ENCODE measurements around the gene PRKN.

DNA sequence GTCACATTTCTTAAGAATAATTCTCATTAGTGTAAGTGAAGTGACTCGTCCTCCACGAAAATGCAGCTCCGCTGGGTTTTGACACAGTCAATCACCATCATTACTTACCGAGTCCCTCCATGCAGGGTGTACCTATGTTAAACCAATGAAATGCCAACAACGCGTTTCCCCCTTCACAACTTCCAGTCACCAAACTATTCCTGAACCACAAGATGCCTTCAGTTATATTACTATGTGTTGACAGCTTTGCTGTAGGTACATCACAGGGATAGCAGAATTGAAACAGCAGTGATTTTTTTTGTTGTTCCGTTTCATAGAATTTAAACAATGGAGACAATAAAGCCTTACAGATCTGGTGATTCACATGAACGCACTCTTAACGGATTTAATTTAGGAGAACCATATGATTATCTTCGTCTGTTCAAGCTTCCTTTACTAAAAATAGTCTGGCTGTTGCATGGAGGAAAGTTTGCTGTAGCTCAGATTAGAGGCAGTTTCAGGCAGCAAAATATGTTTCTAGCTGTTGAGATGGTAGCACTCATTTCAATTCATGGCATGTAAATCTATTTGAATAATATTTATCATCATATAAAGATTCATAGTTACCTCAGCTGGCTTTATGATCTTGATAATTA is 652.8 kb downstream of the PRKN start:
- TF ChIP-seq, protein P1, sequence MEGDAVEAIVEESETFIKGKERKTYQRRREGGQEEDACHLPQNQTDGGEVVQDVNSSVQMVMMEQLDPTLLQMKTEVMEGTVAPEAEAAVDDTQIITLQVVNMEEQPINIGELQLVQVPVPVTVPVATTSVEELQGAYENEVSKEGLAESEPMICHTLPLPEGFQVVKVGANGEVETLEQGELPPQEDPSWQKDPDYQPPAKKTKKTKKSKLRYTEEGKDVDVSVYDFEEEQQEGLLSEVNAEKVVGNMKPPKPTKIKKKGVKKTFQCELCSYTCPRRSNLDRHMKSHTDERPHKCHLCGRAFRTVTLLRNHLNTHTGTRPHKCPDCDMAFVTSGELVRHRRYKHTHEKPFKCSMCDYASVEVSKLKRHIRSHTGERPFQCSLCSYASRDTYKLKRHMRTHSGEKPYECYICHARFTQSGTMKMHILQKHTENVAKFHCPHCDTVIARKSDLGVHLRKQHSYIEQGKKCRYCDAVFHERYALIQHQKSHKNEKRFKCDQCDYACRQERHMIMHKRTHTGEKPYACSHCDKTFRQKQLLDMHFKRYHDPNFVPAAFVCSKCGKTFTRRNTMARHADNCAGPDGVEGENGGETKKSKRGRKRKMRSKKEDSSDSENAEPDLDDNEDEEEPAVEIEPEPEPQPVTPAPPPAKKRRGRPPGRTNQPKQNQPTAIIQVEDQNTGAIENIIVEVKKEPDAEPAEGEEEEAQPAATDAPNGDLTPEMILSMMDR (IDR thresholded peaks at IDR 0.05; ENCODE audit: insufficient read depth, low read depth, low read length): no peak
- TF ChIP-seq EZH2 (IDR thresholded peaks at IDR 0.05; ENCODE audit: insufficient read depth, low read length): no peak
